ENCODE results near the gene CDC42EP4. TPM values are rescaled to one million over a fixed set of nuclear protein-coding genes. Genes with fewer than 3 reads are reported as not detected.
"Not testable (repeated sequence)": the region's sequence is repeated elsewhere in the genome, so short reads cannot be mapped to it uniquely, and the experiment has no call there.

Gene CDC42EP4
- total RNA-seq, 1 donor from 2014 or later, result 25.0 TPM

- DNase-seq (ENCODE audit: extremely low read depth, low read depth, low spot score), result no peak
These were observed 29.9 kb downstream of the CDC42EP4 start for GRCh38 chr17:73281928-73282327.

- no peak for DNase-seq (ENCODE audit: extremely low read depth, low read depth, low spot score)
These were observed 31.6 kb downstream of the CDC42EP4 start for GRCh38 chr17:73280191-73280590.

GRCh38 chr17:73279704-73280103 is 32.1 kb downstream of the CDC42EP4 start:
- no peak for DNase-seq (ENCODE audit: extremely low read depth, low read depth, low spot score)

GRCh38 chr17:73278465-73279453 is 33.0 kb downstream of the CDC42EP4 start:
- DNase-seq (ENCODE audit: extremely low read depth, low read depth, low spot score), result no peak

GRCh38 chr17:73278049-73278464 is 33.7 kb downstream of the CDC42EP4 start:
- no peak for DNase-seq (ENCODE audit: extremely low read depth, low read depth, low spot score)

GRCh38 chr17:73274490-73274889 is 37.3 kb downstream of the CDC42EP4 start:
- no peak for DNase-seq (ENCODE audit: extremely low read depth, low read depth, low spot score)

- DNase-seq (ENCODE audit: extremely low read depth, low read depth, low spot score), result no peak
These were observed 38.9 kb downstream of the CDC42EP4 start for GRCh38 chr17:73272906-73273218.

GRCh38 chr17:73271072-73271471 is 40.7 kb downstream of the CDC42EP4 start:
- DNase-seq (ENCODE audit: extremely low read depth, low read depth, low spot score), result no peak

GRCh38 chr17:73269791-73270190 is 42.0 kb downstream of the CDC42EP4 start:
- DNase-seq (ENCODE audit: extremely low read depth, low read depth, low spot score), result no peak

GRCh38 chr17:73269329-73269615 is 42.5 kb downstream of the CDC42EP4 start:
- no peak for DNase-seq (ENCODE audit: extremely low read depth, low read depth, low spot score)

GRCh38 chr17:73268582-73269328 is 43.0 kb downstream of the CDC42EP4 start:
- no peak for DNase-seq (ENCODE audit: extremely low read depth, low read depth, low spot score)

- no peak for DNase-seq (ENCODE audit: extremely low read depth, low read depth, low spot score)
These were observed 43.9 kb downstream of the CDC42EP4 start for GRCh38 chr17:73267648-73268537.

- no peak for DNase-seq (ENCODE audit: extremely low read depth, low read depth, low spot score)
These were observed 45.0 kb downstream of the CDC42EP4 start for GRCh38 chr17:73266796-73267195.

- no peak for DNase-seq (ENCODE audit: extremely low read depth, low read depth, low spot score)
These were observed 45.9 kb downstream of the CDC42EP4 start for GRCh38 chr17:73265646-73266640.

- not testable (repeated sequence) for DNase-seq (ENCODE audit: extremely low read depth, low read depth, low spot score)
These were observed 47.4 kb downstream of the CDC42EP4 start for GRCh38 chr17:73264448-73264847.

GRCh38 chr17:73262676-73263642 is 48.8 kb downstream of the CDC42EP4 start:
- DNase-seq (ENCODE audit: extremely low read depth, low read depth, low spot score), result no peak

- no peak for DNase-seq (ENCODE audit: extremely low read depth, low read depth, low spot score)
These were observed 49.7 kb downstream of the CDC42EP4 start for GRCh38 chr17:73261952-73262675.

- no peak for DNase-seq (ENCODE audit: extremely low read depth, low read depth, low spot score)
These were observed 50.2 kb downstream of the CDC42EP4 start, which contains the start of gene CPSF4L for GRCh38 chr17:73261617-73261951. Gene CPSF4L (minus strand): TSS chr17:73261880. CDS start chr17:73261818, 62 bp downstream.

Measured in glomerular endothelial cell (primary cell).